ENCODE data around the gene PCDHB11. TPM values are rescaled to one million over a fixed set of nuclear protein-coding genes. Genes with fewer than 3 reads are reported as not detected.
"Not testable (repeated sequence)": the region's sequence is repeated elsewhere in the genome, so short reads cannot be mapped to it uniquely, and the experiment has no call there.

Gene PCDHB11
- total RNA-seq, 2 experiments from 2014 or later: not detected

DNA sequence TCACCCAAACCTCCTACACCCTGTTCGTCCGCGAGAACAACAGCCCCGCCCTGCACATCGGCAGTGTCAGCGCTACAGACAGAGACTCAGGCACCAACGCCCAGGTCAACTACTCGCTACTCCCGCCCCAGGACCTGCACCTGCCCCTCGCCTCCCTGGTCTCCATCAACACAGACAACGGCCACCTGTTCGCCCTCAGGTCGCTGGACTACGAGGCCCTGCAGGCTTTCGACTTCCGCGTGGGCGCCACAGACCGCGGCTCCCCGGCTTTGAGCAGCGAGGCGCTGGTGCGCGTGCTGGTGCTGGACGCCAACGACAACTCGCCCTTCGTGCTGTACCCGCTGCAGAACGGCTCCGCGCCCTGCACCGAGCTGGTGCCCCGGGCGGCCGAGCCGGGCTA, 1.7 kb downstream of the PCDHB11 start:
- H3K36me3 Mint-ChIP-seq (ENCODE audit: low read depth); H3K4me1 Mint-ChIP-seq; H3K27me3 Mint-ChIP-seq; CTCF ChIA-PET; POLR2A ChIA-PET; H3K27ac Mint-ChIP-seq; DNase-seq; H3K4me3 Mint-ChIP-seq: not testable (repeated sequence)
- H3K9me3 Mint-ChIP-seq: peaks cover 24% of the 10 kb centered on the region

DNA sequence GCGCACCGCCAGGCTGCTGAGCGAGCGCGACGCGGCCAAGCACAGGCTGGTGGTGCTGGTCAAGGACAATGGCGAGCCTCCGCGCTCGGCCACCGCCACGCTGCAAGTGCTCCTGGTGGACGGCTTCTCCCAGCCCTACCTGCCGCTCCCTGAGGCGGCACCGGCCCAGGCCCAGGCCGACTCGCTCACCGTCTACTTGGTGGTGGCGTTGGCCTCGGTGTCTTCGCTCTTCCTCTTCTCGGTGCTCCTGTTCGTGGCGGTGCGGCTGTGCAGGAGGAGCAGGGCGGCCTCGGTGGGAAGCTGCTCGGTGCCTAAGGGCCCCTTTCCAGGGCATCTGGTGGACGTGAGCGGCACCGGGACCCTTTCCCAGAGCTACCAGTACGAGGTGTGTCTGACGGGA, 2.2 kb downstream of the PCDHB11 start:
- H3K27ac Mint-ChIP-seq; H3K4me1 Mint-ChIP-seq; H3K27me3 Mint-ChIP-seq; DNase-seq; CTCF ChIA-PET; POLR2A ChIA-PET; H3K4me3 Mint-ChIP-seq; H3K36me3 Mint-ChIP-seq (ENCODE audit: low read depth): not testable (repeated sequence)
- H3K9me3 Mint-ChIP-seq: peaks cover 19% of the 10 kb centered on the region

DNA sequence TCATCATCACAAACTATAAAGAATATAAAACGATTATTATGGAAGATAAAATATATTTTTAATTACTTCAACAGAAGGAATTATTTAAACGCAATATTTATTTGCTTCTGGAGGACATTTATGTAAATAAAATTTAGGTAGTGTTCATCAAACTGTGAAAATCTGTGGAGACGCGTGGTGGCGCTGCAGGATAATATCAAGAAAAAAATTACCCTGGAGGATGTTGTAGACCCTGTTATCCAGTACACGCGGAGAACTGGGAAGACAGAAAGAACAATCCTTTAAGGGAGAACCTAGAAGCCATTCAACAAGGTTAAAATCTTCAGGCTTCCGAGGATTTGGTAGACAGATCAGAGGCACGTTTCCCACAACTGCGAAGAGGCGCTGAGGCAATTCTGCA, 9.1 kb downstream of the PCDHB11 start, which contains the start of gene PCDHB12:
Gene PCDHB12 (plus strand): TSS at position 242 of the 400 bp plus-strand sequence. CDS start 189 bp downstream, outside the sequence.
- CTCF ChIA-PET: no interaction called here
- H3K27me3 Mint-ChIP-seq: peaks cover 9% of the 10 kb centered on the region
- no peak for DNase-seq

DNA sequence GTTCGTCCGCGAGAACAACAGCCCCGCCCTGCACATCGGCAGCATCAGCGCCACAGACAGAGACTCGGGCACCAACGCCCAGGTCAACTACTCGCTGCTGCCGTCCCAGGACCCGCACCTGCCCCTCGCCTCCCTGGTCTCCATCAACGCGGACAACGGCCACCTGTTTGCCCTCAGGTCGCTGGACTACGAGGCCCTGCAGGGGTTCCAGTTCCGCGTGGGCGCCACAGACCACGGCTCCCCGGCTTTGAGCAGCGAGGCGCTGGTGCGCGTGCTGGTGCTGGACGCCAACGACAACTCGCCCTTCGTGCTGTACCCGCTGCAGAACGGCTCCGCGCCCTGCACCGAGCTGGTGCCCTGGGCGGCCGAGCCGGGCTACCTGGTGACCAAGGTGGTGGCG, 10.9 kb downstream of the PCDHB11 start:
- H3K27ac Mint-ChIP-seq; H3K36me3 Mint-ChIP-seq (ENCODE audit: low read depth); H3K4me3 Mint-ChIP-seq; DNase-seq; H3K4me1 Mint-ChIP-seq; POLR2A ChIA-PET; CTCF ChIA-PET: not testable (repeated sequence)
- H3K9me3 Mint-ChIP-seq: peaks cover 11% of the 10 kb centered on the region
- peaks cover 12% of the 10 kb centered on the region for H3K27me3 Mint-ChIP-seq

More for the DNA sequence above, 9.1 kb downstream of the PCDHB11 start, which contains the start of gene PCDHB12:
- Mint-ChIP-seq H3K36me3 (ENCODE audit: low read depth) (peaks cover 2% of the 10 kb centered on the region), H3K4me3 (no peak within 1 kb of the TSS), H3K9me3 (peaks cover 4% of the 10 kb centered on the region), H3K27ac (no peak within 1 kb of the TSS), H3K4me1 (no peaks in the 10 kb centered on the region)
- POLR2A ChIA-PET: no interaction called here

DNA sequence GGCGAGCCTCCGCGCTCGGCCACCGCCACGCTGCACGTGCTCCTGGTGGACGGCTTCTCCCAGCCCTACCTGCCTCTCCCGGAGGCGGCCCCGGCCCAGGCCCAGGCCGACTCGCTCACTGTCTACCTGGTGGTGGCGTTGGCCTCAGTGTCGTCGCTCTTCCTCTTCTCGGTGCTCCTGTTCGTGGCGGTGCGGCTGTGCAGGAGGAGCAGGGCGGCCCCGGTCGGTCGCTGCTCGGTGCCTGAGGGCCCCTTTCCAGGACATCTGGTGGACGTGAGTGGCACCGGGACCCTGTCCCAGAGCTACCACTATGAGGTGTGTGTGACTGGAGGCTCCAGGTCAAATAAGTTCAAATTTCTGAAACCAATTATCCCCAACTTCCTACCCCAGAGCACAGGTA, 11.4 kb downstream of the PCDHB11 start:
- Mint-ChIP-seq H3K9me3 (peaks cover 12% of the 10 kb centered on the region), H3K27me3 (peaks cover 13% of the 10 kb centered on the region)
- CTCF ChIA-PET; H3K4me3 Mint-ChIP-seq; H3K4me1 Mint-ChIP-seq; DNase-seq; H3K36me3 Mint-ChIP-seq (ENCODE audit: low read depth); POLR2A ChIA-PET; H3K27ac Mint-ChIP-seq: not testable (repeated sequence)

DNA sequence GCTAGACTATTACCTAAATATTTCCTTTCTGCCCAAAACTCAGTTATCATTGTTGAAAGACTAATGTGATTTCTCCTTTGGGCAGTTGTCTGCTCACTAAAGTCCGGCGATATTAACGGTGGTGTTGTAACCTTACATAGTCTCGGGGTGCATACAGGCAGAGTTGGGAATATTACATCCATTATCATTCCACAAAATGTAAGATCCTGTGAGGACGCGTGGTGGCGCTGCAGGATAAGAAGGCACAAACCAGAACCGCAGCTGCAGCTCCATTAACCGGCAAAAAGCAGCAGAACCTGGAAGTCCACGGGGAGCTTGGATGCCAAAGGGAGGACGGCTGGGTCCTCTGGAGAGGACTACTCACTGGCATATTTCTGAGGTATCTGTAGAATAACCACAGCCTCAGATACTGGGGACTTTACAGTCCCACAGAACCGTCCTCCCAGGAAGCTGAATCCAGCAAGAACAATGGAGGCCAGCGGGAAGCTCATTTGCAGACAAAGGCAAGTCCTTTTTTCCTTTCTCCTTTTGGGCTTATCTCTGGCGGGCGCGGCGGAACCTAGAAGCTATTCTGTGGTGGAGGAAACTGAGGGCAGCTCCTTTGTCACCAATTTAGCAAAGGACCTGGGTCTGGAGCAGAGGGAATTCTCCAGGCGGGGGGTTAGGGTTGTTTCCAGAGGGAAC, 14.4 kb downstream of the PCDHB11 start, which contains the start of gene PCDHB13:
Gene PCDHB13 (plus strand): TSS at position 264 of the 684 bp plus-strand sequence. CDS start 205 bp downstream, at position 469.
- Mint-ChIP-seq H3K27me3 (peaks cover 15% of the 10 kb centered on the region), H3K9me3 (peaks cover 16% of the 10 kb centered on the region)
- H3K4me1 Mint-ChIP-seq; H3K36me3 Mint-ChIP-seq (ENCODE audit: low read depth); H3K4me3 Mint-ChIP-seq; H3K27ac Mint-ChIP-seq; DNase-seq; POLR2A ChIA-PET: not testable (repeated sequence)
- CTCF ChIA-PET: interaction anchor here (0.6 kb wide), 1 partner anchor 9 kb away, joined by 3 read pairs; the partner anchor contains the start of gene PCDHB14

DNA sequence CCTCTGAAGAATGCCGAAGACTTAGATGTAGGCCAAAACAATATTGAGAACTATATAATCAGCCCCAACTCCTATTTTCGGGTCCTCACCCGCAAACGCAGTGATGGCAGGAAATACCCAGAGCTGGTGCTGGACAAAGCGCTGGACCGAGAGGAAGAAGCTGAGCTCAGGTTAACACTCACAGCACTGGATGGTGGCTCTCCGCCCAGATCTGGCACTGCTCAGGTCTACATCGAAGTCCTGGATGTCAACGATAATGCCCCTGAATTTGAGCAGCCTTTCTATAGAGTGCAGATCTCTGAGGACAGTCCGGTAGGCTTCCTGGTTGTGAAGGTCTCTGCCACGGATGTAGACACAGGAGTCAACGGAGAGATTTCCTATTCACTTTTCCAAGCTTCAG, 15.2 kb downstream of the PCDHB11 start:
- CTCF ChIA-PET: interaction anchor here (0.6 kb wide), 1 partner anchor 9 kb away, joined by 3 read pairs; the partner anchor contains the start of gene PCDHB14
- peaks cover 14% of the 10 kb centered on the region for H3K9me3 Mint-ChIP-seq
- H3K27ac Mint-ChIP-seq; DNase-seq; H3K4me1 Mint-ChIP-seq; H3K36me3 Mint-ChIP-seq (ENCODE audit: low read depth); H3K4me3 Mint-ChIP-seq; POLR2A ChIA-PET: not testable (repeated sequence)
- H3K27me3 Mint-ChIP-seq: peaks cover 15% of the 10 kb centered on the region

DNA sequence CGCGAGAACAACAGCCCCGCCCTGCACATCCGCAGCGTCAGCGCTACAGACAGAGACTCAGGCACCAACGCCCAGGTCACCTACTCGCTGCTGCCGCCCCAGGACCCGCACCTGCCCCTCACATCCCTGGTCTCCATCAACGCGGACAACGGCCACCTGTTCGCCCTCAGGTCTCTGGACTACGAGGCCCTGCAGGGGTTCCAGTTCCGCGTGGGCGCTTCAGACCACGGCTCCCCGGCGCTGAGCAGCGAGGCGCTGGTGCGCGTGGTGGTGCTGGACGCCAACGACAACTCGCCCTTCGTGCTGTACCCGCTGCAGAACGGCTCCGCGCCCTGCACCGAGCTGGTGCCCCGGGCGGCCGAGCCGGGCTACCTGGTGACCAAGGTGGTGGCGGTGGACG, 16.1 kb downstream of the PCDHB11 start:
- H3K4me3 Mint-ChIP-seq; CTCF ChIA-PET; H3K36me3 Mint-ChIP-seq (ENCODE audit: low read depth); H3K4me1 Mint-ChIP-seq; H3K27ac Mint-ChIP-seq; POLR2A ChIA-PET; DNase-seq: not testable (repeated sequence)
- H3K27me3 Mint-ChIP-seq: peaks cover 12% of the 10 kb centered on the region
- H3K9me3 Mint-ChIP-seq: peaks cover 16% of the 10 kb centered on the region

DNA sequence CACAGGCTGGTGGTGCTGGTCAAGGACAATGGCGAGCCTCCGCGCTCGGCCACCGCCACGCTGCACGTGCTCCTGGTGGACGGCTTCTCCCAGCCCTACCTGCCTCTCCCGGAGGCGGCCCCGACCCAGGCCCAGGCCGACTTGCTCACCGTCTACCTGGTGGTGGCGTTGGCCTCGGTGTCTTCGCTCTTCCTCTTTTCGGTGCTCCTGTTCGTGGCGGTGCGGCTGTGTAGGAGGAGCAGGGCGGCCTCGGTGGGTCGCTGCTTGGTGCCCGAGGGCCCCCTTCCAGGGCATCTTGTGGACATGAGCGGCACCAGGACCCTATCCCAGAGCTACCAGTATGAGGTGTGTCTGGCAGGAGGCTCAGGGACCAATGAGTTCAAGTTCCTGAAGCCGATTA, 16.6 kb downstream of the PCDHB11 start:
- peaks cover 12% of the 10 kb centered on the region for H3K27me3 Mint-ChIP-seq
- peaks cover 16% of the 10 kb centered on the region for H3K9me3 Mint-ChIP-seq
- POLR2A ChIA-PET; H3K36me3 Mint-ChIP-seq (ENCODE audit: low read depth); H3K4me3 Mint-ChIP-seq; DNase-seq; H3K27ac Mint-ChIP-seq; H3K4me1 Mint-ChIP-seq; CTCF ChIA-PET: not testable (repeated sequence)

DNA sequence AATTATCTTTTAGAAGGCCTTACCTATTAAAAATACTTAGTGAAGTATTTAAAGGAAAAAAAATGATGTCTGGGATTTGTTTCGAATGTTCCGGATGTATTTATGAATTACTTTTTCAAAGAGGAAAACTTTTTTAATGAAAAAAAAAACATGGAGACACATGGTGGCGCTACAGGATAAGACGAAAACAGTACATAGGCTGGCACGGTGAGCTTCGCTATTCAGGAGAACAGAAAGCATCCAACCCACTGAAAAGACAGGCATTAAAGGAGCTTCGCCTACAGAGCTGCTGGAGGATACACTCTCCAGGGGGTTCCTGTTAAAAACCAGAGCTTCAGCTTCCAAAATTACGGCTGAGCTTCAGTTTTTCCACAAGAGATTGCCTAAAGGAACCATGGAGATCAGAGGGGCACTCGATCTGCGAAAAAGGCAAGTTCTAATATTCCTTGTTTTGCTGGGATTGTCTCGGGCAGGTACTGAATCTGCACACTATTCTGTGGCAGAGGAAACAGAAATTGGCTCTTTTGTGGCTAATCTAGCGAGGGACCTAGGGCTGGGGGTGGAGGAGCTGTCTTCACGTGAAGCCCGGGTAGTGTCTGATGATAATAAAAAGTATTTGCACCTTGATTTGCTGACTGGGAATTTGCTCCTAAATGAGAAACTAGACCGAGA, 23.8 kb downstream of the PCDHB11 start, which contains the start of gene PCDHB14:
Gene PCDHB14 (plus strand): TSS at position 232 of the 672 bp plus-strand sequence. CDS start 163 bp downstream, at position 395.
- no peak for DNase-seq
- Mint-ChIP-seq H3K27ac (no peak within 1 kb of the TSS), H3K4me3 (no peak within 1 kb of the TSS), H3K9me3 (peaks cover 14% of the 10 kb centered on the region), H3K27me3 (peaks cover 13% of the 10 kb centered on the region), H3K36me3 (ENCODE audit: low read depth) (no peaks in the 10 kb centered on the region), H3K4me1 (no peaks in the 10 kb centered on the region)
- ChIA-PET CTCF (interaction anchor here (0.6 to 1.2 kb wide), 3 partner anchors 9 to 62 kb away, joined by 3 to 4 read pairs (median 3); partner anchors contain the start of gene PCDHB15), POLR2A (no interaction called here)

DNA sequence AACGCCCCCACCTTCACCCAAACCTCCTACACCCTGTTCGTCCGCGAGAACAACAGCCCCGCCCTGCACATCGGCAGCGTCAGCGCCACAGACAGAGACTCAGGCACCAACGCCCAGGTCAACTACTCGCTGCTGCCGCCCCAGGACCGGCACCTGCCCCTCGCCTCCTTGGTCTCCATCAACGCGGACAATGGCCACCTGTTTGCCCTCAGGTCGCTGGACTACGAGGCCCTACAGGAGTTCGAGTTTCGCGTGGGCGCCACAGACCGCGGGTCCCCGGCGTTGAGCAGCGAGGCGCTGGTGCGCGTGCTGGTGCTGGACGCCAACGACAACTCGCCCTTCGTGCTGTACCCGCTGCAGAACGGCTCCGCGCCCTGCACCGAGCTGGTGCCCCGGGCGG, 25.4 kb downstream of the PCDHB11 start:
- H3K4me3 Mint-ChIP-seq; CTCF ChIA-PET; H3K9me3 Mint-ChIP-seq; DNase-seq; H3K36me3 Mint-ChIP-seq (ENCODE audit: low read depth); H3K27ac Mint-ChIP-seq; H3K4me1 Mint-ChIP-seq; POLR2A ChIA-PET: not testable (repeated sequence)
- H3K27me3 Mint-ChIP-seq: peaks cover 13% of the 10 kb centered on the region

DNA sequence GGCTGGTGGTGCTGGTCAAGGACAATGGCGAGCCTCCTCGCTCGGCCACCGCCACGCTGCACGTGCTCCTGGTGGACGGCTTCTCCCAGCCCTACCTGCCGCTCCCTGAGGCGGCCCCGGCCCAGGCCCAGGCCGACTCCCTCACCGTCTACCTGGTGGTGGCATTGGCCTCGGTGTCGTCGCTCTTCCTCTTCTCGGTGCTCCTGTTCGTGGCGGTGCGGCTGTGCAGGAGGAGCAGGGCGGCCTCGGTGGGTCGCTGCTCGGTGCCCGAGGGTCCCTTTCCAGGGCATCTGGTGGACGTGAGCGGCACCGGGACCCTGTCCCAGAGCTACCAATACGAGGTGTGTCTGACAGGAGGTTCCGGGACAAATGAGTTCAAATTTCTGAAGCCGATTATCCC, 26.0 kb downstream of the PCDHB11 start:
- POLR2A ChIA-PET: not testable (repeated sequence)
- peaks cover 13% of the 10 kb centered on the region for H3K27me3 Mint-ChIP-seq

DNA sequence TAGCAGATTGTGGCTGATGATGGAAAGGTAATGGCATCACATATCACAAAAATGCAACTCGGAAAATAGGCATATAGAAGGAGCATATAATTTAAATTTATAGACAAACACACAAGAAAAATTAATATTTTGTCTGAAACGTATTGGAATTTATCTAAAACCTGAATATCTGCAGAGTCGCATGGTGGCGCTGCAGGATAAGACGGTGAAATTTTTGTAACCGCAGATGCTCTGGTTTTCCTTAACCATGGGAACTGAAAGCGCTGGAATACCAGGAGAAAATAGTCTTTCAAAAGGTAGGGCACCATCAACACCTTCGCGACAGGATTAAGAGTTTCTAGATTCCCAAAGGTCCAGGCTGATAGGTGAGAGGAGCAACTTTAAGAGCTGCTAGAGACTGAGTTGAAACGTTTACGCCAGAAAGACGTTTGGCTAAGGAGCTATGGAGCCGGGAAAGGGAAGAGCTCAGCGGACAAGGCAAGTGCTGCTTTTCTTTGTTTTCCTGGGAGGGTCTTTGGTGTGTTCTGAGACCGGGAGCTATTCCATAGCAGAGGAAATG, 34.8 kb downstream of the PCDHB11 start:
- ChIA-PET CTCF (interaction anchor here (1.1 kb wide), 1 partner anchor 161 kb away, joined by 3 read pairs; no protein-coding TSS in a partner anchor), POLR2A (no interaction called here)
- H3K4me1 Mint-ChIP-seq: no peaks in the 10 kb centered on the region
- peaks cover 4% of the 10 kb centered on the region for H3K36me3 Mint-ChIP-seq (ENCODE audit: low read depth)
- H3K27ac Mint-ChIP-seq: no peak overlapping the region
- no peak overlapping the region for H3K4me3 Mint-ChIP-seq
- H3K27me3 Mint-ChIP-seq: peaks cover 9% of the 10 kb centered on the region
- no peak for DNase-seq
- peaks cover 22% of the 10 kb centered on the region for H3K9me3 Mint-ChIP-seq

More for the DNA sequence above, 26.0 kb downstream of the PCDHB11 start:
- H3K9me3 Mint-ChIP-seq; H3K27ac Mint-ChIP-seq; H3K4me1 Mint-ChIP-seq; DNase-seq; CTCF ChIA-PET; H3K36me3 Mint-ChIP-seq (ENCODE audit: low read depth); H3K4me3 Mint-ChIP-seq: not testable (repeated sequence)
